ELR (cell line): ENCODE measurements around the gene GSK3B.
"Not testable (repeated sequence)": the region's sequence is repeated elsewhere in the genome, so short reads cannot be mapped to it uniquely, and the experiment has no call there.

Experiments used
- DNase-seq: peaks from one replicate; pipeline ENCODE4 v3.0.0-alpha.2; 2015; ENCODE audit warnings: low read depth

Gene GSK3B

DNA sequence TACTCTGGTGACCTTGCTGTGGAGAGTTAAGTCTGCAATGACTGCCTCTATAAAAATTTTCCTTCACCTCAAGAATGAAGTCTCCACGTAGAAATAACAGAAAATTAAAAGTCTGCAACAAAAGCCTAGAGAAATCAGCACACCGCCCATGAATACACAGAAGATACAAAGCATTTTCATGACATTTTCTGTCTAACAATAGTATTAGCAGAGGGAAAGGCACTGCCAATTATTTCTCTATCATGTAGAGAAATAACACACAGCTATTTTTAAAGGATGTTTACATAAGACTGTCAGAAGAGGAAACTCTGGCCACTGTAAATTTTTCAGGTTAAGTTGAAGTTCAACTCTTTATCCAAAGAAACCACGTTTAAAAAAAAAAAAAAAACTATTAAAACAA is 80.8 kb downstream of the GSK3B start:
- DNase-seq = no peak

DNA sequence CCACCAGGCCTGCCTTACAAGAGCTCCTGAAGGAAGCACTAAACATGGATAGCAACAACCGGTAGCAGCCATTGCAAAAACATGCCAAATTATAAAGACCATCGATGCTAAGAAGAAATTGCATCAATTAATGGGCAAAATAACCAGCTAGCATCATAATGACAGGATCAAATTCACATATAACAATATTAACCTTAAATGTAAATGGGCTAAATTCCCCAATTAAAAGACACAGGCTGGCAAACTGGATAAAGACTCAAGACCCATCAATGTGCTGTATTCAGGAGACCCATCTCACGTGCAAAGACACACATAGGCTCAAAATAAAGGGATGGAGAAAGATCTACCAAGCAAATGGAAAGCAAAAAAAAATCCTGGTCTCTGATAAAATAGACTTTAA is 88.5 kb downstream of the GSK3B start:
- not testable (repeated sequence) for DNase-seq

DNA sequence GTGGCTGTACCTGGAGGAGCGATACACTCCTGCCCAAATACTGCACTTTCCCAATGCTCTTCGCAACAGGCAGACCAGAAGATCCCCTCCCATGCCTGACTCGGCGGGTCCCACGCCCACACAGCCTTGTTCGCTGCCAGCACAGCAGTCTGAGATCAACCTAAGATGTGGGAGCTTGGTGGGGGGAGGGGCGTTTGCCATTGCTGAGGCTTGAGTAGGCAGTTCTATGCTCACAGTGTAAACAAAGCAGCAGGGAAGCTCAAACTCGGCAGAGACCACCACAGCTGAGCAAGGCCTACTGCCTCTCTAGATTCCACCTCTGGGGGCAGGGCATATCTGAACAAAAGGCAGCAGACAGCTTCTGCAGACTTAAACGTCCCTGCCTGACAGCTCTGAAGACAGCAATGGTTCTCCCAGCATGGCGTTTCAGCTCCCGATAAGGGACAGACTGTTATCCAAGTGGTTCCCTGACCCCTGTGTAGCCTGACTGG is 90.2 kb downstream of the GSK3B start:
- DNase-seq = peak; percentile 14

- DNase-seq = no peak
These were observed 96.1 kb downstream of the GSK3B start for GRCh38 chr3:119998166-119998565.

GRCh38 chr3:119990888-119991287 is 103.4 kb downstream of the GSK3B start:
- DNase-seq = peak; percentile 47

- no peak for DNase-seq
These were observed 104.1 kb downstream of the GSK3B start for GRCh38 chr3:119989981-119990655.

DNA sequence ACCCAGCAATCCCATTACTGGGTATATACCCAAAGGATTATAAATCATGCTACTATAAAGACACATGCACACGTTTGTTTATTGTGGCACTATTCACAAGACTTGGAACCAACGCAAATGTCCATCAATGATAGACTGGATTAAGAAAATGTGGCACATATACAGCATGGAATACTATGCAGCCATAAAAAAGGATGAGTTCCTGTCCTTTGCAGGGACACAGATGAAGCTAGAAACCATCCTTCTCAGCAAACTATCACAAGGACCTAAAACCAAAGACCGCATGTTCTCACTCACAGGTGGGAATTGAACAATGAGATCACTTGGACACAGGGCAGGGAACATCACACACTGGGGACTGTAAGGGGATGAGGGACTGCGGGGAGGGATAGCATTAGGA is 107.4 kb downstream of the GSK3B start:
- not testable (repeated sequence) for DNase-seq

- no peak for DNase-seq
These were observed 112.9 kb downstream of the GSK3B start for GRCh38 chr3:119981386-119981785.

- no peak for DNase-seq
These were observed 115.6 kb downstream of the GSK3B start for GRCh38 chr3:119978554-119979208.

DNA sequence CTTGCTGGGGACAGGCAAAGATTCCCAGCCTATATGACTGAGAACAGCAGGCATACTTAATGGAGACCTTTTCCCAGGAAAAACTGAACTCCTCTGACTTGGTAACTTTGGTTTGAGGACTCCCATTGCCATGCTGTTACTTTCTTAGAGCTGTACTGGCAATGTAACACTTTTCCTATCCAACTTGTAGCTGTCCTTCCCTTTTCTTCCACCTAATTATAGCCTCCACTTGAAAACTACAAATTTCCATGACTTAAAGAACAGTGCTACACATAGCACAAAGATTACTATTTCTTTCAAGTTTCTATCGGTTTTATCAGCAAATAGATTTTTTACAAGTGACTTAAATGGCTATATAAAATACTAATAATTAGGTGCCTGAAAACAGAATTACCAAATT is 116.9 kb downstream of the GSK3B start:
- no peak for DNase-seq

DNA sequence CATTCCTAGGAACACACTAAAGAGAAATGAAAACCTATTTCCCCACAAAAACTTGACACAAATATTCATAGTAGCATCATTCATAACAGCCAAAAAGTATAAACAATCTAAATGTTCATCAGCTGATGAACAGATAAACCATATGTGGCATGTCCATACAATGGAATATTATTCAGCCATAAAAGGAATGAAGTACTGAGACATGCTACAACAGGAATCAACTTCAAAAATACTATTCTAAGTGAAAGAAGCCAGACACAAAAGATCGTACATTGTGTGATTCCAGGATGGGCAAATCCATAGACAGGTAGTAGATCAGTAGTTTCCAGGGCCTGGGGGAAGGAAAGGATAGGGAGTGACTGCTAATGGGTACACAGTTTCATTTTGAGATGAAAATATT is 118.0 kb downstream of the GSK3B start:
- DNase-seq = no peak

DNA sequence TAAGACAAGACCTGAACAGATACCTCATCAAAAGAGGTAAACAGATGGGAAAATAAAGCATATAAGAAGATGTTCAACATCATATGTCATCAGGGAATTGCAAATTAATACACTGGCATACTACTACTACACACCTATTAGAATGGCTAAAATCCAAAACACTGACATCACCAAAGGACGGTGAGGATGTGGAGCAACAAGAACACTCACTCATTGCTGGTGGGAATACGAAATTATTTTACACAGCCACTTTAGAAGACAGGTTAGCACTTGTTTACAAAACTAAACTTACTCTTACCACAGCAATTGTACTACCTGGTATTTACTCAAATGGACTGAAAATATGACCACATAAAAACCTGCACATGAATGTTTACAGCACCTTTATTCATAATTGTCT is 119.6 kb downstream of the GSK3B start:
- DNase-seq = no peak

DNA sequence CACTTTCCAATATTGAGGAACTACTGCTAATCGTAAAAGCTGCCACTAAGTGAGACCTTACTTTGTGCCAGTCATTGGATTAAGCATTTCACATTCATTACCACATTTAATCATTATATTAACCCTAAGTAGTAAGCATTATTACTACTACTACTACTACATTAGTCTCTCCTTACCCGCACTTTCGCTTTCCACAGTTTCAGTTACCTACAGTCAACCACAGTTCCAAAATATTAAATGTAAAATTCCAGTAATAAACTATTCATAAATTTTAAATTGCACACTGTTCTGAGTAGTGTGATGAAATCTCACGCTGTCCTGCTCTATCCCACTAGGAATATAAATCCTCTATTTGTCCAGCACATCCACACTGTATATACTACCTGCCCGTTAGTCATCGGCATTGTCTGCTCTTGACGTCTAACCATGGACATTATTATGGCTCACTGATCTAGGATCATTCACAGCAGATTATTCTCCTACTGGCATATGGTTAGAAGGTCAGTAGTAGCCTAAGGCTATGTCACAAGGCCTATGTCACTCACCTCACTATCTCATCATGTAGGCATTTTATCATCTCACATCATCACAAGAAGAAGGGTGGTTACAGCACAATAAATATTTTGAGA is 121.1 kb downstream of the GSK3B start:
- DNase-seq = peak; percentile 93

- no peak for DNase-seq
These were observed 124.5 kb downstream of the GSK3B start for GRCh38 chr3:119969759-119970158.

- DNase-seq = no peak
These were observed 126.8 kb downstream of the GSK3B start for GRCh38 chr3:119967353-119968006.

DNA sequence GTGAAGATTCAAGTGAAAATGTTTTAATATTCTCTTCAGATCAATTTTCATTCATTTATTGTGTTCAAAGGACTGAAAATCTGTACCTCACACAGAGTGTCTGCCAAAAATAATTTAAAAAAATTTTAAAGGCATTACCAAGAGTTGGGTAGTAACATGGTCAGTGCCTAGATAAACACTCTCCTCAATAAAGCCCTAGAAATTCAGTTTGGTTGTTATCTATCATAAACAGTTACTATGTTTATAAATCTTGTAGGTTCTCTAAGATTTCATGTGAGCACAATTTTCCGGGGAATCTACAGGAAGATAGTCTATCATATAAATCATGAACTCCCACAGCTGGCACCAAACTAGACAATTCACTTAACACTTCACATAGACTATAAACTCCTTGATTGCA is 128.6 kb downstream of the GSK3B start:
- no peak for DNase-seq

- no peak for DNase-seq
These were observed 130.0 kb downstream of the GSK3B start for GRCh38 chr3:119964294-119964693.

DNA sequence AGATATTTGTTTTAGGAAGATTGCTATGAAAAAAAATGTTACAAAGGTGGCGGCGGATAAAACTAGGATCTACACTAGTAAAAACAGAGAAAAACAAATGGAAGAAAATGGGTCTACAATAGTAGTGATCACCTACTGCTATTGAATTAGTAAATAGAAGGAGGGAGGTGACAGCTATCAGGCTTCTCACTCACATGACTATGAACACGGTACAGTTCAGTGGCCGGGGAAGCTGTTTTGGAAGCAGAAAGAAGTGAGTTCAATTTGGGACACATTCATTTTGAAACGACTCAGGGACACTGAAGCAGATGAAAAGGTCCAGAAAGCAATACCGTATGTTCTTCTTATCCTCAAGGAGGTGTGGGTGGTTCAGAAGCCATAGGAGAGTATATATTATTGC is 138.3 kb downstream of the GSK3B start:
- no peak for DNase-seq

DNA sequence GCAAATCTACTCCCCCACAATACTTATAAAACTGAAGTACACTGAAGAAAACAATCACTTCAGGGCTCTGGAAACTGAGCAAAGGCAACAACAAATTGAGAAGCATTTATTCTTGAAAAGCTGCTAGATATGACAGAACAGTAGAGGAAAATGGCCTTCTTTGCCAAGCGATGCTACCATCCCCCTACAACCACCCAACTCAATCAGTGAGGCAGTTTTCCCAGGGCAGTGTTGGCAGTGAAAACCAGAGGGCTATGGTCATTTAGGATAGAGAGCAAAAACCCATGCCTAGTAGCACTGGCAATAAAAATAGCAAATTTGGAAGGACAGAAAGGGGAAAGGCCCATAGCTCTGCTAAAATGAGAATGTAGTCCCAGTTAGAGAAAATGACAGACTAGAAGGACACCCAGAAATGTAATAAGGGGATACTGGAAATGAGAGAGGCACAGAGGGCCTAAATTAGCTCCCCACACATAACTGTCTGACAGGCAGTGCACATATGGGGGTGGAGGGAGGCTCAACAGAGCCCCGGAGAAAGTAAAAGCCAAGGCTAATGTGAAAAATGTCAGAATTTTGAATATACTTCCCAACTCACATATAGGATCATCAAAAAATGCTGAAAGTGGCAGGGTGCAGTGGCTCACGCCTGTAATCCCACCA is 143.5 kb downstream of the GSK3B start:
- no peak for DNase-seq

- no peak for DNase-seq
These were observed 149.0 kb downstream of the GSK3B start for GRCh38 chr3:119945291-119945690.

DNA sequence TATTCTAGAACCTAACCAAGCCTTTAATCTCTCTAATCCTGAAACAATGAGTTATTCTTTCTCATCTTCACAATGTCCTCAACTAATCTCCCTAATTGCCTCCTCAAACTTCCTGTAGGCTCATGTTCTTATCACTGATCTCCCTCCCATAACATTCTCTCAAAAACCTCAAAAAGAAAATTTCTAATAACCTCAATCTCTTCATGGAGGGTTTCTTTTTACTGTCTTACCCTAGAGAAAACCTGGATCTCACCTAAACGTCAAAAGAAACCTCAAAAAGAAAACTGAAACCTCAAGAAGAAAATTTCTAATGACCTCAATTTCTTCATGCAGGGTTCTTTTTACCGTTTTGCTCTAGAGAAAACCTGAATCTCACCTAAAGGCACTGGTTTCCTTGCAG is 150.2 kb downstream of the GSK3B start:
- DNase-seq = no peak

- DNase-seq = no peak
These were observed 155.2 kb downstream of the GSK3B start for GRCh38 chr3:119939077-119939476.
